H9 (cell line): ENCODE results near the gene RBFOX1. TPM values are rescaled to one million over a fixed set of nuclear protein-coding genes. Genes with fewer than 3 reads are reported as not detected.

ENCODE experiments used
- DNase-seq: peaks from one replicate; pipeline ENCODE4 v3.0.0-alpha.2; 2017
- H2AFZ ChIP-seq: one replicate; pipeline ENCODE4 v1.6.1; 2013; ENCODE audit warnings: mild to moderate bottlenecking, low read length, control low read depth, moderate library complexity
- H2AK5ac ChIP-seq: 2 replicates; pipeline ENCODE4 v1.6.1; 2013; ENCODE audit warnings: low read length, control low read depth, mixed read lengths; ENCODE audit not compliant: insufficient read length
- H2BK120ac ChIP-seq: one replicate; pipeline ENCODE4 v1.6.1; 2013; ENCODE audit warnings: low read depth, mild to moderate bottlenecking, low read length, control low read depth, inconsistent platforms; ENCODE audit not compliant: poor library complexity, severe bottlenecking
- H2BK12ac ChIP-seq: 2 replicates; pipeline ENCODE4 v1.6.1; 2013; ENCODE audit warnings: low read length, control low read depth, mixed read lengths, low read depth; ENCODE audit not compliant: insufficient read length
- H2BK15ac ChIP-seq: 2 replicates; pipeline ENCODE4 v1.6.1; 2013; ENCODE audit warnings: low read depth, low read length, control low read depth
- H2BK20ac ChIP-seq: one replicate; pipeline ENCODE4 v1.6.1; 2013; ENCODE audit warnings: low read depth, mild to moderate bottlenecking, low read length, control low read depth, inconsistent platforms; ENCODE audit not compliant: poor library complexity, severe bottlenecking
- H2BK5ac ChIP-seq: 2 replicates; pipeline ENCODE4 v1.6.1; 2013; ENCODE audit warnings: low read length, control low read depth, mixed read lengths; ENCODE audit not compliant: insufficient read length
- H3K14ac ChIP-seq: 2 replicates; pipeline ENCODE4 v1.6.1; 2013; ENCODE audit warnings: low read length, control low read depth; ENCODE audit not compliant: insufficient read depth
- H3K18ac ChIP-seq: 2 replicates; pipeline ENCODE4 v1.6.1; 2013; ENCODE audit warnings: low read depth, mild to moderate bottlenecking, mixed read lengths, low read length, control low read depth; ENCODE audit not compliant: insufficient read length
- H3K23ac ChIP-seq: 2 replicates; pipeline ENCODE4 v1.6.1; 2013; ENCODE audit warnings: low read length, control low read depth, mixed read lengths, low read depth; ENCODE audit not compliant: insufficient read length
- H3K23me2 ChIP-seq: 2 replicates; pipeline ENCODE4 v1.6.1; 2013; ENCODE audit warnings: low read depth, mild to moderate bottlenecking, mixed read lengths, low read length, control low read depth; ENCODE audit not compliant: insufficient read length, poor library complexity, severe bottlenecking
- H3K27ac ChIP-seq: 2 replicates; pipeline ENCODE4 v1.5.1; 2013; ENCODE audit warnings: low read length, control low read depth, mixed read lengths, low read depth; ENCODE audit not compliant: insufficient read length
- H3K27me3 ChIP-seq: 2 replicates; pipeline ENCODE4 v1.6.1; 2013; ENCODE audit warnings: low read length, control low read depth, inconsistent platforms; ENCODE audit not compliant: insufficient read depth
- H3K4ac ChIP-seq: 2 replicates; pipeline ENCODE4 v1.6.1; 2013; ENCODE audit warnings: low read depth, mild to moderate bottlenecking, control low read depth, inconsistent platforms, low read length, moderate library complexity
- H3K4me1 ChIP-seq: 2 replicates; pipeline ENCODE4 v1.6.1; 2013; ENCODE audit warnings: low read length, control low read depth, inconsistent platforms; ENCODE audit not compliant: insufficient read depth
- H3K4me2 ChIP-seq: 2 replicates; pipeline ENCODE4 v1.6.1; 2013; ENCODE audit warnings: low read length, control low read depth, mixed read lengths; ENCODE audit not compliant: insufficient read length, insufficient read depth
- H3K56ac ChIP-seq: 2 replicates; pipeline ENCODE4 v1.6.1; 2013; ENCODE audit warnings: low read depth, mild to moderate bottlenecking, mixed read lengths, low read length, control low read depth; ENCODE audit not compliant: insufficient read length
- H3K79me1 ChIP-seq: 2 replicates; pipeline ENCODE4 v1.6.1; 2013; ENCODE audit warnings: low read depth, mild to moderate bottlenecking, moderate library complexity, low read length, control low read depth, inconsistent platforms; ENCODE audit not compliant: insufficient read depth, poor library complexity, severe bottlenecking
- H3K79me2 ChIP-seq: 2 replicates; pipeline ENCODE4 v1.6.1; 2013; ENCODE audit warnings: low read length, control low read depth, inconsistent platforms; ENCODE audit not compliant: insufficient read depth
- H3K9ac ChIP-seq: 2 replicates; pipeline ENCODE4 v1.6.1; 2013; ENCODE audit warnings: low read length, control low read depth, mixed read lengths; ENCODE audit not compliant: insufficient read length; ENCODE audit errors: extremely low read depth
- H3K9me3 ChIP-seq: one replicate; pipeline ENCODE4 v1.6.1; 2013; ENCODE audit warnings: low read depth, low read length, inconsistent platforms; ENCODE audit not compliant: control insufficient read depth
- H3T11ph ChIP-seq: one replicate; pipeline ENCODE4 v1.6.1; 2013; ENCODE audit warnings: mild to moderate bottlenecking, low read length, control low read depth, inconsistent platforms
- H4K20me1 ChIP-seq: one replicate; pipeline ENCODE4 v1.6.1; 2013; ENCODE audit not compliant: control insufficient read depth, insufficient read length, insufficient read depth
- H4K5ac ChIP-seq: 2 replicates; pipeline ENCODE4 v1.6.1; 2013; ENCODE audit warnings: low read depth, mild to moderate bottlenecking, mixed read lengths, low read length, control low read depth; ENCODE audit not compliant: insufficient read length
- H4K8ac ChIP-seq: replicated peaks from 2 replicates; pipeline ENCODE4 v1.6.1; 2013; ENCODE audit warnings: low read length, control low read depth, mixed read lengths, low read depth; ENCODE audit not compliant: insufficient read length
- H4K91ac ChIP-seq: 2 replicates; pipeline ENCODE4 v1.6.1; 2013; ENCODE audit warnings: low read depth, mild to moderate bottlenecking, moderate library complexity, mixed read lengths, low read length, control low read depth; ENCODE audit not compliant: insufficient read length
- H3K27ac Mint-ChIP-seq, 3 experiments: 2 replicates in 2 of 3; 3 replicates in 1 of 3; pipeline ENCODE4 v1.8.0; 2020 to 2021; ENCODE audit warnings: mixed read lengths in 3 of 3, mild to moderate bottlenecking in 1 of 3, moderate library complexity in 1 of 3
- H3K27me3 Mint-ChIP-seq: 2 replicates; pipeline ENCODE4 v1.8.0; 2021; ENCODE audit warnings: low read depth, mild to moderate bottlenecking, moderate library complexity, mixed read lengths
- H3K36me3 Mint-ChIP-seq, 3 experiments: 2 replicates in 2 of 3; 3 replicates in 1 of 3; pipeline ENCODE4 v1.8.0; 2020 to 2021; ENCODE audit warnings: low read depth in 3 of 3, mixed read lengths in 3 of 3; ENCODE audit not compliant: insufficient read depth in 1 of 3
- H3K4me1 Mint-ChIP-seq, 2 experiments: 2 replicates each; pipeline ENCODE4 v1.8.0; 2020; ENCODE audit warnings: mixed read lengths in 2 of 2
- H3K4me3 Mint-ChIP-seq, 2 experiments: 2 replicates in 1 of 2; 3 replicates in 1 of 2; pipeline ENCODE4 v1.8.0; 2020 to 2021; ENCODE audit warnings: mild to moderate bottlenecking in 2 of 2, mixed read lengths in 2 of 2, moderate library complexity in 1 of 2
- H3K9me3 Mint-ChIP-seq, 2 experiments: 2 replicates in 1 of 2; 3 replicates in 1 of 2; pipeline ENCODE4 v1.8.0; 2020; ENCODE audit warnings: mild to moderate bottlenecking in 2 of 2, mixed read lengths in 2 of 2, moderate library complexity in 1 of 2
- WGBS: extraction: QIAGEN DNeasy Blood & Tissue Kit; methylation state at CpG from one replicate; pipeline ENCODE4 v1.1.7; 2013; ENCODE audit warnings: missing lambda C conversion rate, low lambda C conversion rate, mixed read lengths; ENCODE audit not compliant: insufficient read length; ENCODE audit errors: extremely low coverage; 5-methylcytosine and 5-hydroxymethylcytosine counted together
- total RNA-seq: library from RNA; stranded (reverse); gene quantifications from 2 replicates; pipeline ENCODE4 v1.2.1, GENCODE V29; 2021
- TF ChIP-seq, protein P1 (sequence below): fragments of 200-600 bp; sonication (generic); conservative IDR thresholded peaks from 3 replicates; pipeline ENCODE4 v1.8.0; 2021; ENCODE audit warnings: antibody characterized with exemption, mild to moderate bottlenecking

Gene RBFOX1
- total RNA-seq, 1 experiment from 2014 or later = 2.0 TPM

DNA sequence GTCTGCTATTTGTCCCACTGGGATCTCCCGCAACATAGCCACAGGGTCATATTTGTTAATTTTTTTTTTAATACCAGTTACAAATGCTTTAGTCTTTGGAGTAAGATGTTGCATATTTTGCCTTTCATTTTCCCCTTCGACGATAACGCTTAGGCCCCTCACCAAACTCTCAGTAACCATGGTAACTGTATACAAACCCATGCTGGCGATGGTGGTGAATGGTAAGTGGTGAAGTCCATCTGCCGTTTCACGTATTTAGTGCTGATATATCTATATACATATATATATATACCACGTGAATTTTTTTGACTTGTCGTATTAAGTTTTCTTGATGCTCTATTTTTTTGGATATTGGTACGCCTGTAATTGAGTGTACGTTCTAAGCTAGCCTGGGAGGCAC is 263.7 kb downstream of the RBFOX1 start:
- H2BK15ac ChIP-seq = no peak overlapping the region
- Mint-ChIP-seq H3K4me3 (no peak overlapping the region), H3K4me1 (peaks cover 0 to 3% of the 10 kb centered on the region in 2 experiments; a peak in 3 of 4 replicates), H3K27ac (no peak overlapping the region), H3K36me3 (no peaks in the 10 kb centered on the region), H3K9me3 (no peaks in the 10 kb centered on the region), H3K27me3 (no peaks in the 10 kb centered on the region)
- no peaks in the 10 kb centered on the region for H4K20me1 ChIP-seq
- no peaks in the 10 kb centered on the region; the same call in 1 of the 2 replicates for H3K79me2 ChIP-seq
- no peak overlapping the region for H3K4me2 ChIP-seq
- no peaks in the 10 kb centered on the region for H3K27me3 ChIP-seq
- no CpG with 5 or more reads among the region's 11 CpGs for WGBS
- no peak overlapping the region for H4K5ac ChIP-seq
- H2AFZ ChIP-seq = no peak overlapping the region
- no peaks in the 10 kb centered on the region for H3K23me2 ChIP-seq
- H4K8ac ChIP-seq = no peak overlapping the region
- TF ChIP-seq, protein P1, sequence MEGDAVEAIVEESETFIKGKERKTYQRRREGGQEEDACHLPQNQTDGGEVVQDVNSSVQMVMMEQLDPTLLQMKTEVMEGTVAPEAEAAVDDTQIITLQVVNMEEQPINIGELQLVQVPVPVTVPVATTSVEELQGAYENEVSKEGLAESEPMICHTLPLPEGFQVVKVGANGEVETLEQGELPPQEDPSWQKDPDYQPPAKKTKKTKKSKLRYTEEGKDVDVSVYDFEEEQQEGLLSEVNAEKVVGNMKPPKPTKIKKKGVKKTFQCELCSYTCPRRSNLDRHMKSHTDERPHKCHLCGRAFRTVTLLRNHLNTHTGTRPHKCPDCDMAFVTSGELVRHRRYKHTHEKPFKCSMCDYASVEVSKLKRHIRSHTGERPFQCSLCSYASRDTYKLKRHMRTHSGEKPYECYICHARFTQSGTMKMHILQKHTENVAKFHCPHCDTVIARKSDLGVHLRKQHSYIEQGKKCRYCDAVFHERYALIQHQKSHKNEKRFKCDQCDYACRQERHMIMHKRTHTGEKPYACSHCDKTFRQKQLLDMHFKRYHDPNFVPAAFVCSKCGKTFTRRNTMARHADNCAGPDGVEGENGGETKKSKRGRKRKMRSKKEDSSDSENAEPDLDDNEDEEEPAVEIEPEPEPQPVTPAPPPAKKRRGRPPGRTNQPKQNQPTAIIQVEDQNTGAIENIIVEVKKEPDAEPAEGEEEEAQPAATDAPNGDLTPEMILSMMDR = no peak
- no peak overlapping the region for H2BK5ac ChIP-seq
- no peak overlapping the region for H2BK120ac ChIP-seq
- no peak overlapping the region for H3K27ac ChIP-seq
- no peak overlapping the region for H2BK20ac ChIP-seq
- H3T11ph ChIP-seq = no peak overlapping the region
- no peak overlapping the region for H2AK5ac ChIP-seq
- no peak overlapping the region for H3K56ac ChIP-seq
- H3K79me1 ChIP-seq = no peaks in the 10 kb centered on the region
- H3K4ac ChIP-seq = no peak overlapping the region
- no peak overlapping the region for H3K9ac ChIP-seq
- H3K18ac ChIP-seq = no peak overlapping the region
- H2BK12ac ChIP-seq = no peak overlapping the region
- H3K23ac ChIP-seq = no peak overlapping the region
- H4K91ac ChIP-seq = no peak overlapping the region
- no peaks in the 10 kb centered on the region for H3K9me3 ChIP-seq
- DNase-seq = no peak
- H3K14ac ChIP-seq = no peak overlapping the region
- no peaks in the 10 kb centered on the region for H3K4me1 ChIP-seq
